Suppressor macrophage (primary cell): ENCODE measurements around the gene DNER.
A peak's percentile ranks its signal among the peaks of the same experiment; 100 is the strongest.
"Not testable (repeated sequence)": the region's sequence is repeated elsewhere in the genome, so short reads cannot be mapped to it uniquely, and the experiment has no call there.

ENCODE experiments used
- DNase-seq, 4 experiments: peaks; one replicate each; pipeline ENCODE4 v3.0.0-alpha.2; 2020 to 2022

The DNER gene

DNA sequence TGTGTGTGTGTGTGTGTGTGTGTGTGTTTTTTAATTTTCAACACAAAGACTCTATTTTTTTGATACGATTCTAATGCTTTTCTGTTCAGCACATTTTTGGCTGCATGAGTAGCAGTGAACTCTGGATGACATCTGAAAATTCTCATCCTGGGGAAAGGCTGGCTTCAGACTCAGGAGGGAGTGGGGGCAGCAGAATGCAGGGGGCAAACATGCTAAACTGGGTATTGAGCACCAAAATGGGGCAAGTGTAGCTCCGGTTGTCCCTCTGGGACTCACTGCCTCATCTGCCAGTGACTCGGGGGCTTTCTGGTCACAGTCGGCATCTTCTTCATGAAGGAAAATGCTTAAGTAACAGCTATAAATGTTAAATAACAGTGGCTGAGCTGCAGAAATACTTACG lies 326.5 kb downstream of the DNER start:
- no peak for DNase-seq

DNA sequence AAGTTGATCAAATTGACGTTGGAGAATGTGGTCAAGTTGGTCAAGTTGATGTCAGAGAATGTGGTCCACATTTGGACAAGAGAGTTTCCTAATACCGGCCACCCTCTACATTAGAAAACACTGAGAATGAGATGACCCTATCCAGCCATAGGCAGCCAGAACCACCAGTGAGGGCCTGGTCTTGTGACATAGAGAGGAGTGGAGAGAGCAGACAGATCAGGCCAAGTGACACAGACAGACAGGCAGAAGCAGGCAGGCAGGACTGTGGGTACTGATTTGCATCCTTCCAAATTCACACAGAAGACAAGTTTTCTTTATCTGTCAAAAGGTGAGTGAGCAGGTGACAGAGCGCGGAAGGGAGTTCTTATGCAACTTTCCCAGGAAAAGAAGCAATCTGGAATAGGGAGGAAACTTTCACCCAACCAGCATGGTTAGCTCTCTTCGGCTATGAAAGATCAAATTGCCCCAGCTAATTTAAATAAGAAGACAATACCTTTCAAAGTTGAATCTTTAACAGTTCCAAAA lies 334.2 kb downstream of the DNER start:
- DNase-seq, result no peak

DNA sequence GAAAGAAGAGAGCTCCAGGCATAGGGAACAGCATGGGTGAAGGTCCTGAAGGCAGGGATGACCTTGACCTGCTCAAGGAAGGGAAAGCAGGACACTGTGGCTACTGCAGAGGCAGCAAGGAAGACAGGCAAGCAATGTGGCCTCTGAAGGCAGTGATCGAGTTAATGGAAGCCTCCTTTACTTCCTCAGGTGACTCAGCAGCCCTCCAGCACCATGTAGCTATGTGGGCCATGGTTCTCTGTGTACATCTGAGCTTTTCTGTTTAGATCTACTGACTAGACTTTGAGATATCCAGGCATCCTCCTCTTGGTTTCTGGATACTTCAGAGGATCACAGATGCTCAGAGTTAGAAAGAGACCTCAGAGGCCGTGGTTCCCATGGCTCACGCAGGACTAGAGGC lies 336.0 kb downstream of the DNER start:
- no peak for DNase-seq

DNA sequence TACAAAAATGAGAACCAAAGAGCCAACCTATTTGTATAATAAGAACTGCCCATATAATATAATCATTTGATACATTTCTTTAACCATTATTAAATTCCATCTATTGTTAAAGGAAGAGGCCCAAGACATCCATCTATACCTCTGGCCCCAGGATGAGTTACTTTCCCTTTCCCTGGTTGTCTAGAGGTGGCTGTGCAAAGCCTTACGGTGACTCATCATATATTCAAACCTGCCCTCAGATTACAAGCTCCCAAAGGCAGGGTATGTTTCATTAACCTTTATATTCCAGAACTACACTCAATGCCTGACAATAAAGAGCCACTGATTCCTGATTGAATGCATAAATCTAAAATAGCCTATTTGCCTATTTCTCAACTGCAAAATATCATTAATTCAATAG lies 337.5 kb downstream of the DNER start:
- DNase-seq, result no peak

DNA sequence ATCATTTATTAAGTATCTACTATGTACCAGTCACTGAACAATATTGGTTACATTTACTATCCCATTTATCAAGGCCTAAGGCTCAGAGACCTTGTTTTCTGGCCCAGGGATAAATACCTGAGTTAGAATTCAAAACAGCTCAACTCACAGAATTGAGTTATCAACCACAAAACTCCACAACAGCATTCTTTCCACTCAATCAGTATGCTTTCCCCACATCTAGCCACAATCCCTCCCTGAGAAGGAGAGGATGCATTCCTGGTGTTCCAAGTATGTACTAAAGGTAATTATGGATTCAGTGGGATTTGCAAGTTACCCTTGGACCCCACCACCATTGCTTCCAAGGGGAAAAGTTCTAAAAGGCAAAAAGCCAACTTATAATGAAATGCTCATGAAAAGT lies 339.1 kb downstream of the DNER start:
- DNase-seq, result no peak

DNA sequence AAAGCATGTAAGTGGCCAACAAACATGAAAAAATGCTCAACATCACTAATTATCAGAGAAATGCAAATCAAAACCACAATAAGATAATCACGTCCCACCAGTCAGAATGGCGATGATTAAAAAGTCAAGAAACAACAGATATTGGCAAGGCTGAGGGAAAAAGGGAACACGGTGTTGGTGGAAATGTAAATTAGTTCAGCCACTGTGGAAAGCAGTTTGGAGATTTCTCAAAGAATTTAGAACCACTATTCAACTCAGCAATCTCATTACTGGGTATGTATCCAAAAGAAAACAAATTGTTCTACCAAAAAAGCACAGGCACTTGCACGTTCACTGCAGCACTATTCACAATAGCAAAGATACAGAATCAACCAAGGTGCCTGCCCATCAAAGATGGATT lies 341.0 kb downstream of the DNER start:
- not testable (repeated sequence) for DNase-seq

DNA sequence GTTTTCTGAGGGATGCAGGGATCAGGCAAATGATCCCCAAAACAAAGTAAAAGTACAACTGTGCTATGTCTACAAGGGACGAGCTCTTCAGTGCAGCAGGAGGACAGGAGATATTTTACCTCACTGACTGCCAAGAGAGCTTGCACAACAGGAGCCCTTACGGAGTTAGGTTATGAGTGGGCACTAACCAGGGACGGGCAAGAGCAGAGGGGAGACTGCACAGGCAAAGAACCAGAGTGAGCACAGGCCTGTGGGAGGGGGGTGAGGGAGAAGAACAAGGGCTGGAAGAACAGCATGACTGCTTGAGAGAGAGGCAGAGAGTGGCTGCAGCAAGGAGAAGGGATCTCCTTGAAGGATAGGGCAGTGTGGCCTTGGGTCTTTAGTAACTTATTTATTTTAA lies 342.1 kb downstream of the DNER start:
- DNase-seq, result no peak

DNA sequence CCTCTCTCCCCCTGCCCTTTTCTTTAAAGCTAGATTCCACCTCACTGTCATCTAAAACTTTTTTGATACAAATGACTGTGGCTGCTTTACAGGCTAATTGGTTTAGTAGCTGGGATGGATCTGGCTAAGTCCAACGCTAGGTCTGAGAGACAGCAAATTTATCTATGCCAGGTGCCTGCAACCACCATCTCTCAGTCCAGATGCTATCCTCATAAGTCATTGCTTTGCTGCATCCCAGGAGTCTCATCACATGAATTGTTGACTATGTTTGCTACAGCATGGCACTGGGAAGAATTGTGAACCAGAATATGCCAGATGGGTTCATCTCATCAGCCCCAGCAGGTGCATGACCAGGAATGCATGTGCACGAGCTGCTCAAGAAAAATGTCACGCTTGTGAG lies 343.3 kb downstream of the DNER start:
- no peak for DNase-seq

DNA sequence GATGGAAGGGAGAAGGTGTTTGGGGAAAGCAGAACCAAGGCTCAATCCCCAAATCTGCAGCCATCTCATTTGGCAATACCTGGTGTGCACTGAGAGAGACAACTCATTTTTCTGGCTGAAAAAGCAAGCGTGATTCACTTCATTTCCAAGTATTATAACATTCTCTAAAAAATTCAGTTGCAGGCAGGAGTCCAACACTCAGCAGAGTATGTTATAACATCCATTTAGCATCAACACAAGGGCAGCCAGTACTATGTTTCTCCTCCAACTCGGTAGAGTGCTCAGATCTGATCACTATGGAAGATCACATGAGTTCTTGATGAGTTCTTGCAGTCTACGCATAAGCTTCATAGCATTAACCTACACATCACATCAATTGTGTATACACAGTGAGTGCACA lies 343.8 kb downstream of the DNER start:
- no peak for DNase-seq

DNA sequence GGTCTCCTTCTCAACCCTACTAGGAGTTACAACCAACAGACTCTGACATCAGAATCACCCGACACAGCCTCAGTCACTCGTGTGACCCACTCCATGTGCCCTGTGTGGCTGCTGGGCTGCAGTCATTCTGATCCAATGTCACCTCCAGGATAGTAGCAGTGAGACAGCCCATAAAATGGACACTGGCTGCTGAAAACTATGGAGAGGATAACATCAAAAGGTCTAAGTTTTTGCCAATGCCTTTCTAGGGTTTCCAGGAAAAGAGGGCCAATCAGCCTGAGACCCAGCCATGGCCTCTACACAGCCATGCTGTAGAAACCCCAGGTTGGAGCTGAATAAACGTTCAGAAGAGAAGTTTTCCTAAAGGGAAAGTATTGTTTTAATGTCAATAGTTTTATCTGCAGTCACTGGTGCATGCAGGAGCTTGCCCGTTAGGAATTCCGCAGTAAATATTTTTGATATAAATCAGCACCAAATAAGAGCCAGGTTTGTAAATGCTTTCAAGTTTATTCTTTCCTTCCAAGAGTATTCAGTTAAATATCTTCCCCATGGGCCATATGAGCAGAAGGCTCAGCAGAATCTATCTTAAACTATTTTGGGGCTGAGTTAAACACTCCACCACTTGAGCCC lies 351.1 kb downstream of the DNER start:
- no peak for DNase-seq

DNA sequence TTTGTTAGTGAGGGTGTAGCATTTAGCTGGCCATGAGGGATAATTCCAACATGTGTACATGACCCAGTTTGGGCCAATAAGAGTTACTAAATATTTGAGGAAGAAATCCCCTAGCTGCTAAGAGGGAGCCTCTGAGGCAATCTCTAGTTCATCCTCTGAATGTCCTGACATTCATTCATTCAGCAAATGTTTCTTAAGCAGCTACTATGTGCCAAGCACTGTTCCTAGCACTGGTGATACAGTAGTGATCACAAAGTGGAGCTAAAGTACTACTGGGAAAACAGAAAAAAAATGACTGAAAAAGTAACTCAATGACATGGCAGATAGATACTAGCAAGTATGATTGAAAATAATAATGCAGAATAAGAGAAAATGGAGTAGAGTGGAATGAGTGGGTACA lies 363.5 kb downstream of the DNER start:
- DNase-seq, result peak in 1 of 4 experiments; percentile 32

DNA sequence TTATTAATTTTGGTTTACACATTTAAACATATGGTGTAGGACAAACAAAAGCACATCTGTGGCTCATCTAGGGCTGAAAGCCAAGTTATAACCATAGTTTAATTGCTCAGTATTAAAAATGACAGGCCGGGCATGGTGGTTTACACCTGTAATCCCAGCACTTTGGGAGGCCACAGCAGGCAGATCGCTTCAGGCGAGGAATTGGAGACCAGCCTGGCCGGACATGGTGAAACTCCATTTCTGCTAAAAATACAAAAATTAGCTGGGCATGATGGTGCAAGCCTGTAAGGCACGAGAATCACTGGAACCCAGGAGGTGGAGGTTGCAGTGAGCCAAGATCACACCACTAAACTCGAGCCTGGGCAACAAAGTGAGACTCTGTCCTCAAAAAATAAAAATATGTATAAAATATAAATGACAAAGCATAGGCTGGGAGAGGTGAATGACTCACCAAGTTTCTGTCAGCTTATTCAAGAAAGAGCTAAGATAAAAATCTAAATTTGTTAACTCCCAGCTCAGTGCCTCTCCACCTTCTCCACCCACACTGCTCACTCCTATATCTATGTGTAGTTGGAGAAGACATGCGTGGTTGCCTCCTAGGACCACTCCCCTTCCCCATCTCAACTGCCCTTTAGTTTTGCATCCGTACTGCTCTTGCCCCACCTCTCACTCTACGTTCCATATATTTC lies 364.1 kb downstream of the DNER start:
- DNase-seq, result no peak

DNA sequence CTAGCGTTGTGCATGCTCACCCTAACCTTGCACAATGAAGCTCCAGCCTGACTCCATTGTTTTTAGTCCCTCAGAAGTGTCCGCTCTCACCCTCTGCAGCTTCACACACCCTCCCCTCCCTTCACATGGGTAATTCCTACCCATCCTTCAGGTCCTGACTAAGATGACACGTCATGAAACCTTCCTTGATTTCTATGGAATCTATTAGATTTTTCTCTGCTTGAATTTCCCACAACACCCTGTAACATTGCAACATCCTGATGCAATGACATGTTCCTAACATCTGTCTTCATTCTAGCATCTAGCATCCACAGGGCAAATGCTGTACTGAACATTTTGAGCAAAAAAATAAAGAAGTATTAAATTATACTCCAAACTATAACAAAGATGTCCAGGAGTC lies 366.2 kb downstream of the DNER start:
- peak in 1 of 4 experiments; percentile 8 for DNase-seq

DNA sequence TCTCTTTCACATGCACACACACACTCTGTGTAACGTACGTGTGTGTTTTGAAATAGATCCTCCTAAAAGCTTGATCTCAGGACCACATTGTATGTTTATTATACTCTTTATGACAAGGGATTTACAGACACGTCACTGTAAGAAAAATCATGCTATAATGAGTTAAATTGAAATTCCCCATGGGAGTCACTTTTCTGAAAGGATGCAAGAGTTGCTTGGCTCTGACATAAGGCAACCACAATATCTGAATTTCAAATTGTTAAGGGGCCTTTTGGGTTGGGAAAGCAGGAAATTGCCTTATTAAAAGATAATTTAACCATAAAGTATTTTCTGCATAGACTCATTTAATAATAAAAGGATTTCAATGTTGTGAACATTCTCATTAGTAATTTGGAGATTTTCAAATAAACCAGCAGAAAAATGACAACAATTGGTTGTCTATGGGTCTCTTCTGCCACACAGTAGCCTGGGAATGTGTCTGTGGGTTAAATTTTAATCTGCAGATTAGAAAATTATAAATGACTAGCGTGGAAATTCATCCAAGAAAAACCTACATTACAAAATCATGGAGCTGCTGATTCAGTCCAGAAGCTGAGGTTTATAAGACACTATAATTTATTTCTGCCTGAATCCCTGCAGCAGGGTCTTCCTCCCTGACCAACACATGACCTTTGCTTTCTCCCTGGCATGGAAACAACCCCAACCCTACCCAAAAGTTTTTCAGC lies 367.4 kb downstream of the DNER start:
- no peak for DNase-seq

DNA sequence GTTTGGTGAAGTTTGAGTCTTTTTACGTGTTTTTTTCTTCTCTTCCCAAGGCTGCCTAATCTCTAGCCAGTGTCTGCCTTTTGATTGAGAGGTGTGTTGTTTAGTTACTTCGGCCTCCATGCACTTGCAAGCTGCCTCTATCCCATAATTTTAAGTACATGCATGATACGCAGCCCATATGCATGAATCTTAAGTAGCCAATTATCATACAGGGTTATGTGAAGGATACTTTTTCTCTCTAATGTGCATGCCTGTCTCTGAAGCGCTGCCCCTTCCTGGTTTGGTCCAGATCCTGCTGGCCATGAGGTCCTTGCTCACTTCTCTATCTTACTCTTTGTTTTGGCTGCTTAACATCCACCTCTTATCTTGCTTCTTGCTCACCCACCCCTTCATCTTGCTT lies 369.4 kb downstream of the DNER start:
- DNase-seq, result no peak

DNA sequence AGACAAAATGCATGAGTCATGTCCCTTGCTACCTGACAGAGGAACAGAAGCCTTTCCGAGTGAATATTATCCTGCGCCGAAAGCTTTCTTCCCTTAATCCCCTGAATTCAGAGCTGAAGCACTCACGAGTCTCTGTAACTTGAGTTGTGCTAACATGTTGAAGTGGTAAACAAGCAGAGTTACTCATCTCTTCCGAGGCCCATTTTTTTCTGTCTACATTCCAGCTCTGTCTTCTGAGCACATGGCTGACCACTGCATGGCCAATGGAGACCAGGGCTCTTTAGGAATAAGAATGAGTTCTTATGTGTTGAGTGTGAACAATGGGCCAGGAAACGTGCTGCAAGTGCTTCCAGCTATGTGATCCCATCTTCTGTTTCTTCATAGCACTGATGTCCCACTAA lies 370.2 kb downstream of the DNER start:
- DNase-seq, result no peak

DNA sequence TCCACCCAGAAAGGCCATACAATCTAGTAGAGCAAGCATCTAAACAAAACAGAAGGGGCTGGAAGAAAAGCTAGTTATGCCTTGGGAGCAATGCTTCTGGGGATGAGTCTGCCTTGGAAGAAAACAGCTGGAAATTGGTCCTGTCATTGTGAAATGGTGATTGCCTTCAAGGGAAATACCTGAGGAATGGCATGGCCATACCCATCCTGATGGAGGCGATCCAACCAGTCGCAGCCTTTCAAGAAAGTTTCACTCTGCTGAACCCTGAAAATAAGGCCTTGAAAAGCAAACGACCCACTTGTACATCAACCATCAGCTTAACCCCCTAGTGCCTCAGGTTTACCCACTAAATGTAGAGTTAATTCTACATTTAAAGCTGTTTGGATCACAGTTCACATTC lies 370.7 kb downstream of the DNER start:
- no peak for DNase-seq

DNA sequence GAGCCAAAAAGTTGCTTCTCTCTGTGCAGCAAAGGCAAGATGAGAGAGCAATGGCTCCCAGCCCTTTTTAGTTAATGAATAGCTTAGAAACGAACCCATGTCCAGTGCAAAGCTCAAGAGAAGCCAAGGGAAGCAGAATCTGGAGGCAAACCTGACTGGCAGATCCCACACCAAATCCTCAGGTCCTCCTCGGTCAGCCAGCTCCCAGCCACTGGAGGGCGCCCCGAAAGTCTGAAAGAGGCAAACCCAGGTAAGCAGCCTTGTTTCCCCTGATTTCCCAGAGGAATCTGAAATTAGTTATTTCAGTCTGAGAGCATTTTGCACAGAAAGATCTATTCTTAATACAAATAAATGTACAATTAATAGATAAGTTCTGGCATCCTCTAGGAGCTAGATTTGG lies 372.0 kb downstream of the DNER start:
- peak in 3 of 4 experiments; percentile 29 to 67 (median 57) for DNase-seq

DNA sequence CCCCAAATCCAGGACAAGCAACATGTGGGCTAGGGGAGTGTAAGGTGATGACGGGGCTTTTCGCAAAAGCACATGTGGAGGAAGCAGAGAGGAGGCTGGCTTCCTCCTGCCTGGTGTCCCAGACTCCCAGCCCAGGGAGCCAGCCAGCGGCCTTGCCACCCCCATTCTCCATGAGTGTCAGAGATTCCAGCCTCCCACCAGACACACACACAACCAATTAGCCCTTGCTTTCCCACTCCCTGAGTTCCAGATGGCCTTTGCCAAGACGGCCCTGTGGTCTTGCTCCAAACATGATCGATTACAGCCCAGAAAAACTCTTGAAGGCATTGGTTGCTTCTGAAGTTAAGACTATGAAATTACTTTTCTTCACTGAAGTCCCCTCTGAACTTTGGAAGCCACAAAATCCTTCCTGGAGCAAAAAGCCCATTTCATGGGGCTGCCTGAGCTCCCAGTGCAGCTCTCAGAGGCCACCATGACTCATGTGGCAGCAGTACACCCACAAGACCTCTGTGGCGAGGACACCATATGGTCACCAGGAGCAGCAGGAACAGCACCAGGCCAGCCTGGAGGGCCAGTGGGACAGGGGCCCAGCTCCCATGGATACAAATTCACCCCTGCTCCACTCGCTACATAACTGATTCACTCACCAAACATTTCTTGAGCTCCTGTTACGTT lies 374.1 kb downstream of the DNER start:
- DNase-seq, result peak; percentile 47 to 67 (median 62)

DNA sequence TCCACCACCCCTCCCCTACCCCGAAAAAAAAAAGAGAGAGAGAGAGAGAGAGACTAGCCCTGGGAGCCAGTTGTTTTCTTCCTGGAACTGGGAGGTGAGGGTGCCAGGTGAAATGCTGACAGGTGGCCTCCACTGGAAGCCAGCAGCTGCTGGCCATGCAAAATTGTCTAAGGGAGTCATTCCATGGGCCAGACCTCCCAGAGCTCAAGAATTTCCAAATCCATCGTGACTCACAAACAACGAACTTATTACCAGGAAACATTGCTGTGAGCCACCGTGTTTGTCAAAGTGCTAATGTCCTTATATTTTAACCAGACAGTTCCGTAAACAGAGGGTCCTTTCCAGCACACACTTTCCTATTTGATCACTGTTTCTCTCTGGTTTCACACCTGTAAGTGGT lies 374.7 kb downstream of the DNER start:
- peak in 2 of 4 experiments; percentile 33 to 36 for DNase-seq

DNA sequence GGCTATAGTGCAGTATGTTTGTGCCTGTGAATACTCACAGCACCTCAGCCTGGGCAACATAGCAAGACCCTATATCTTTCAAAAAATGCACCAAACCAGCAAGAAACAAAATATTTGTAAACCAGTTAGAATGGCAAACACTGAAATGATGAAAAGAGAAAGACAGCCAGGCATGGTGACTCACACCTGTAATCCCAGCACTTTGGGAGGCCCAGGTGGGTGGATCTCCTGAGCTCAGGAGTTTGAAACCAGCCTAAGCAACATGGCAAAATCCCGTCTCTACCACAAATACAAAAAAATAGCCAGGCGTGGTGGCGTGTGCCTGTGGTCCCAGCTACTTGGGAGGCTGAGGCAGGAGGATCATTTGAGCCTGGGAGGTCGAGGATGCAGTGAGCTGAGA lies 375.2 kb downstream of the DNER start:
- DNase-seq, result not testable (repeated sequence)

DNA sequence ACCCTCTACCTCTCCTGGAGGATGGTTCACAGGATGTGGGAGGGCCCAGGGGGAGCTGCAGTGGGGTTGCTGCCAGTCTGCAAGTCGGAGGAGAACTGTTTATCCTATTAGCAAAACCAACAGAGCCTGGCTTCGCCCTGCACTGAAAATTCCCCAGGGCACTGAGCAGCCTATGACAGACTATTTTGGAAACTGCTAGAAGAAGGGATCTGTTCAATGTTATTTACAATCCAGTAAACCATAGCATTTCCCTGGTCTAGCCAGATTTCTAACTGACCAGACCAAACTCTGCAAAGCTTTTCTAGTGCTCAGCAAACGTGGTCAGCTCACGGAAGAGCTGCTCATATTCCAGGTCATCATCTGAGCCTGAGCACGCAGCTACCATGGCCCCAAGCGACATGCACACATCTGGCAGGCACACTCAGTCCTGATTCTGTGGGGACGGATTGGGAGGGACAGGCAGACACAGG lies 378.4 kb downstream of the DNER start:
- no peak for DNase-seq

DNA sequence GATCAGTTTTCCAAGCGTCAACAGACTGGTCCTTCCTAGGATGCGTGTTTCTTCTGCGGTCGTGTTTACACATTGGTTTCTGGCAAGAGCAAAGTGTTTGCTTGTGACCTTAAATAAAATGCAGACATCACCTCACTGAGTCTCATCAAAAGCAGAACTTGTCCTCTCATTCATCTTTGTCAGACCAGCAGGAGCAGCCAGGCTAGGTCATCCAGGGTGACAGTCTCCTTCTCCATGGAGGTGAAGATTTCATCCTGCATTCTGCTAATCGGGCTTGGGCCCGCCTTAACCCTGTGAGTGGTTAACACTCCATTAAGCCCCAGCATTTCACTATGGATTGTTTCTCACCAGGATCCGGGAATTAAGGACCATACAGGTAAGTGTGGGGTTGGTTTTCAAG lies 379.0 kb downstream of the DNER start:
- DNase-seq, result peak; percentile 35 to 69 (median 60)
